HepG2 (cell line): Measurements from ENCODE around the gene AGTPBP1. TPM values are rescaled to one million over a fixed set of nuclear protein-coding genes. Genes with fewer than 3 reads are reported as not detected.

ENCODE experiments used
- ATAC-seq: fragments of 200-7000 bp; cut with Tn5 transposase; 3 replicates; pipeline ENCODE4 v1.9.1; 2020; ENCODE audit warnings: mild to moderate bottlenecking, moderate library complexity
- BruUV-seq: library from RNA; stranded (reverse); fragments of 400-500 nt; replicated peaks from 2 replicates; lab custom pipeline; 2021; lab: Mats Ljungman, UMichigan
- CTCF ChIA-PET: fragments of 300-600 bp; formaldehyde crosslinking; extraction: SDS; loops from one replicate; lab custom pipeline; 2021; ENCODE audit warnings: low total read pairs, inconsistent platforms, low intra/inter-chr PET ratio; lab: Yijun Ruan, JAX
- POLR2A ChIA-PET: fragments of 350-600 bp; sonication (Branson Sonifier 250); formaldehyde crosslinking; loops from one replicate; lab custom pipeline; 2020; ENCODE audit warnings: antibody characterized with exemption, inconsistent platforms; lab: Yijun Ruan, JAX
- DNase-seq: peaks from one replicate; pipeline ENCODE4 v3.0.0-alpha.2; 2015; ENCODE audit warnings: low spot score
- FAIRE-seq: peaks from 3 replicates; lab custom pipeline; 2011; peaks lifted over from hg19 to GRCh38; lab: Jason Lieb, UNC
- H2AFZ ChIP-seq: one replicate; pipeline ENCODE4 v1.6.1; 2011; ENCODE audit warnings: low read length, inconsistent platforms
- H3K27ac ChIP-seq: fragments of 300-600 bp; 3 replicates; pipeline ENCODE4 v1.8.0; 2011; ENCODE audit warnings: mixed run types, mild to moderate bottlenecking, mixed read lengths, low read length, inconsistent platforms; ENCODE audit not compliant: insufficient read depth; ENCODE audit errors: extremely low read length
- H3K27me3 ChIP-seq, 2 experiments: fragments of 200-600 bp in 1 of 2; 2 replicates in 1 of 2; 3 replicates in 1 of 2; pipeline versions ENCODE4 v1.6.0 to v1.8.0; 2011; ENCODE audit warnings: low read length in 2 of 2, mild to moderate bottlenecking in 2 of 2, moderate library complexity in 2 of 2, inconsistent platforms in 1 of 2; ENCODE audit not compliant: insufficient read depth in 2 of 2, control insufficient read depth in 1 of 2
- H3K36me3 ChIP-seq, 2 experiments: fragments of 200-600 bp in 1 of 2; replicated peaks in 1 of 2; 2 replicates in 1 of 2; 3 replicates in 1 of 2; pipeline versions ENCODE4 v1.5.1 to v1.8.0; 2011; ENCODE audit warnings: low read length in 2 of 2, inconsistent platforms in 1 of 2; ENCODE audit not compliant: insufficient read depth in 2 of 2, control insufficient read depth in 1 of 2
- H3K4me1 ChIP-seq: 2 replicates; pipeline ENCODE4 v1.5.1; 2012; ENCODE audit warnings: low read length, inconsistent platforms; ENCODE audit not compliant: insufficient read depth
- H3K4me2 ChIP-seq: 2 replicates; pipeline ENCODE4 v1.6.0; 2011; ENCODE audit warnings: low read depth, low read length, inconsistent platforms
- H3K4me3 ChIP-seq, 3 experiments: fragments of 200-600 bp in 1 of 3; sonication (generic), shearing (Covaris generic) in 1 of 3; replicated peaks in 1 of 3; 2 replicates each; pipeline ENCODE4 v1.5.1; 2011 to 2016; ENCODE audit warnings: low read length in 3 of 3, inconsistent platforms in 2 of 3, low read depth in 2 of 3, mild to moderate bottlenecking in 2 of 3, control low read depth in 1 of 3, mixed read lengths in 1 of 3; ENCODE audit not compliant: insufficient read depth in 1 of 3
- H3K79me2 ChIP-seq: one replicate; pipeline ENCODE4 v1.6.1; 2011; ENCODE audit warnings: low read length, inconsistent platforms; ENCODE audit not compliant: insufficient read depth
- H3K9ac ChIP-seq: 2 replicates; pipeline ENCODE4 v1.6.0; 2011; ENCODE audit warnings: mild to moderate bottlenecking, low read depth, low read length, inconsistent platforms; ENCODE audit not compliant: insufficient read depth
- H3K9me3 ChIP-seq: 2 replicates; pipeline ENCODE4 v1.5.1; 2012; ENCODE audit warnings: mild to moderate bottlenecking, low read length
- H4K20me1 ChIP-seq: 2 replicates; pipeline ENCODE4 v1.6.0; 2011; ENCODE audit warnings: inconsistent platforms, mild to moderate bottlenecking, low read length, moderate library complexity; ENCODE audit not compliant: insufficient read depth
- CREB3 ChIP-seq: sonication (generic); formaldehyde crosslinking; IDR thresholded peaks from 2 replicates; pipeline ENCODE4 v1.5.0; 2020; ENCODE audit warnings: missing genetic modification reagents
- DDIT3 ChIP-seq: sonication (generic); formaldehyde crosslinking; IDR thresholded peaks from 2 replicates; pipeline ENCODE4 v1.4.0; 2020; ENCODE audit warnings: mild to moderate bottlenecking, missing genetic modification reagents
- FOXM1 ChIP-seq: sonication (generic); formaldehyde crosslinking; IDR thresholded peaks from 2 replicates; pipeline ENCODE4 v1.5.0; 2020; ENCODE audit warnings: missing genetic modification reagents
- HMG20B ChIP-seq: conservative IDR thresholded peaks from 2 replicates; pipeline ENCODE4 v1.6.1; 2016; ENCODE audit warnings: missing genetic modification reagents, missing compliant biosample characterization
- KMT2A ChIP-seq: sonication (generic); formaldehyde crosslinking; IDR thresholded peaks from 2 replicates; pipeline ENCODE4 v1.4.0; 2020; ENCODE audit warnings: missing genetic modification reagents
- MZF1 ChIP-seq: sonication (generic); formaldehyde crosslinking; IDR thresholded peaks from 2 replicates; pipeline ENCODE4 v1.8.1; 2023; ENCODE audit warnings: mild to moderate bottlenecking, missing genetic modification reagents, borderline replicate concordance
- PBX3 ChIP-seq: sonication (generic); formaldehyde crosslinking; IDR thresholded peaks from 2 replicates; pipeline ENCODE4 v1.8.1; 2023; ENCODE audit warnings: missing genetic modification reagents, inconsistent platforms, borderline replicate concordance
- RAD51 ChIP-seq: fragments of 450-650 bp; IDR thresholded peaks from 2 replicates; pipeline ENCODE4 v1.6.1; 2016; ENCODE audit warnings: borderline replicate concordance
- REXO4 ChIP-seq: sonication (generic); formaldehyde crosslinking; IDR thresholded peaks from 2 replicates; pipeline ENCODE4 v1.8.0; 2022; ENCODE audit warnings: missing genetic modification reagents, mild to moderate bottlenecking, borderline replicate concordance
- SIN3B ChIP-seq: fragments of 150-350 bp; IDR thresholded peaks from 2 replicates; pipeline ENCODE4 v1.6.1; 2014; ENCODE audit warnings: low read length
- SNAPC5 ChIP-seq: sonication (generic); formaldehyde crosslinking; IDR thresholded peaks from 2 replicates; pipeline ENCODE4 v1.8.1; 2023; ENCODE audit warnings: mild to moderate bottlenecking, missing genetic modification reagents, borderline replicate concordance
- THAP9 ChIP-seq: sonication (generic); formaldehyde crosslinking; IDR thresholded peaks from 2 replicates; pipeline ENCODE4; 2020; ENCODE audit warnings: missing genetic modification reagents, mild to moderate bottlenecking, borderline replicate concordance
- ZNF468 ChIP-seq: sonication (generic); formaldehyde crosslinking; IDR thresholded peaks from 2 replicates; pipeline ENCODE4 v1.8.0; 2022; ENCODE audit warnings: mild to moderate bottlenecking, moderate library complexity, missing genetic modification reagents
- WGBS: methylation state at CpG from one replicate; pipeline ENCODE4 v1.1.6; 2017; ENCODE audit warnings: low lambda C conversion rate; 5-methylcytosine and 5-hydroxymethylcytosine counted together
- in situ Hi-C: cut with HindIII; loops from 2 replicates; pipeline ENCODE4 v1.10.0; 2017; ENCODE audit warnings: low pct_unique_long_range_greater_than_20kb; ENCODE audit not compliant: extremely low pct_ligation_motif_present
- intact Hi-C: fragments of 100-400 bp; cut with micrococcal nuclease; formaldehyde crosslinking; loops from one replicate; pipeline ENCODE4 v1.10.0; 2022; ENCODE audit not compliant: unreplicated experiment
- polyA plus RNA-seq, 8 experiments: library from polyadenylated mRNA; depleted of rRNA in 3 of 8; stranded (reverse) in 7 of 8; unstranded in 1 of 8; fragments of >200 nt; fragmentation: Illumina TruSeq in 4 of 8; extraction: Trizol in 4 of 8; gene quantifications; 2 replicates each; pipeline versions ENCODE4 v1.2.1 to v1.2.3, GENCODE V29; 2011 to 2016; ENCODE audit warnings: low read depth in 4 of 8, missing spikeins in 1 of 8, mixed read lengths in 1 of 8; ENCODE audit not compliant: insufficient read depth in 1 of 8
- total RNA-seq, 5 experiments: library from RNA; depleted of rRNA; stranded (reverse); fragments of >200 nt; fragmentation: Illumina TruSeq; extraction: Trizol; gene quantifications; 2 replicates each; pipeline ENCODE4 v1.2.3, GENCODE V29; 2016; ENCODE audit warnings: low read depth in 1 of 5

Gene AGTPBP1
- total and polyA plus RNA-seq, 2 of the 13 experiments (the other 11 are each of a cell fraction or from before 2014, with no cell fraction given) = 9.7 to 22.3 TPM

GRCh38 chr9:85702191-85702590 is 39.6 kb downstream of the AGTPBP1 start (continued):
- TF ChIP-seq ZNF468 (no peak), RAD51 (no peak), HMG20B (no peak), SNAPC5 (CRISPR knock-in tag) (no peak)
- TF ChIP-seq, all 625 proteins: peak for 0

- Histone ChIP-seq H3K4me2 (no peak overlapping the region), H3K36me3 (no peaks in the 10 kb centered on the region), H3K9me3 (no peaks in the 10 kb centered on the region), H3K4me1 (no peaks in the 10 kb centered on the region), H2AFZ (no peak overlapping the region), H3K4me3 (no peak overlapping the region)
- 94% methylated on average over 2 of the region's 2 CpGs for WGBS
- ATAC-seq = no peak
- no TSS peak for BruUV-seq
- TF ChIP-seq DDIT3 (CRISPR knock-in tag) = no peak
- TF ChIP-seq PBX3 (CRISPR knock-in tag) = no peak
- TF ChIP-seq REXO4 (CRISPR knock-in tag) = no peak
- TF ChIP-seq SIN3B = no peak
- TF ChIP-seq MZF1 (CRISPR knock-in tag) = no peak
- TF ChIP-seq FOXM1 (CRISPR knock-in tag) = no peak
- TF ChIP-seq THAP9 = no peak
- TF ChIP-seq KMT2A = no peak
- TF ChIP-seq CREB3 (CRISPR knock-in tag) = no peak
- TF ChIP-seq, all 625 proteins: peak for 0
- ChIA-PET POLR2A (no interaction called here), CTCF (no interaction called here)
- H3K27me3 ChIP-seq = no peaks in the 10 kb centered on the region
- intact Hi-C loops (no loop called here), in situ Hi-C loops (no loop called here)
- no peak for FAIRE-seq
- H3K27ac ChIP-seq = no peak overlapping the region
- DNase-seq = no peak
- H3K79me2 ChIP-seq = peaks cover 3% of the 10 kb centered on the region
- no peak overlapping the region for H3K9ac ChIP-seq
- no peaks in the 10 kb centered on the region; the same call in 1 of the 2 replicates for H4K20me1 ChIP-seq
These were observed 41.4 kb downstream of the AGTPBP1 start for GRCh38 chr9:85700330-85700729.
